Inferior parietal cortex (tissue), 1 donor: ENCODE measurements around the gene HOXD1.
A peak's percentile ranks its signal among the peaks of the same experiment; 100 is the strongest.

ENCODE experiments used
- DNase-seq: peaks from one replicate; pipeline ENCODE4 v3.0.0-alpha.2; 2016; ENCODE audit errors: extremely low spot score

Gene HOXD1

DNA sequence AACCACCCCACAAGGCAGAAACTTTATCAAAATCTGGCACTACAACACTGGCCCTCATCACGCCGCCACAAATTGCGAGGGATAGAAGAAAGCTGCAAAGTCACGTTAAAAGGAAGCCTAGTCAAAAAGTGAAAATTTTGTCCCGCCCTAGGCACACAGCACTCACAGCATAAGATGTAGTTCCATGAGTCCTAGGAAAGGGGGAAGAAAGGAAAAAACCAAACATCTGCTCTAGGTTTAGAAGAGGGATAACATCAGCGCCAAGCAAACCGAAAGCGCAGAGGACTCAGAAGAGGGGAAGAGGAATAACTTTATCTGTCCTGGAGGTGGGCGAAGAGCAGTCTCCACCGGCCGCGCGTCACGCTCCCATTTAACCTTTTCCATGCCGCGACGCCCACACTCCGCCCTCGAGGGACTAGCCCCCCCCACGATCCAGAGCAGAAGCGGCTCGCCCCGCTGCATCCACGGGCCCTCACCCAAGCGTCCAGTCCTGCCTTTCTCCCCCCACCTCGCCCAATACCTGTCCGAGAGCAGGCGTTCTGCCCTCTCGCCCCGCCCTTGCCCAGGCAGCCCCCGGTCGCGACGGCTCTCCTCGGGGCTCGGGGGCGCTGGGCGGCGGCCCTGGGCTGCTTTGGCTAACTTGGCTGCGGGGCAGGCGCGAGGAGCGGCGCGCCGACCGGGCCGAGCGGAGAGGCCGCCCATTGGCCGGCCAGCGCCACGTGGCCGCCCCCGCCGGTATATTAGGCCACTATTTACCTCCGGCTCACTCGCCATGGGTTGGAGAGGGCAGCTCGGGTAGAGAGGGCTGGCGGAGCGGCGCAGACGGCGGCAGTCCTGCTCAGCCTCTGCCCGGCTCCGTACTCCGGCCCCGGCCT lies at the start of gene HOXD1:
HOXD1 (plus strand) TSS at position 770 of the 875 bp plus-strand sequence. CDS start 134 bp downstream, outside the sequence.
- DNase-seq = no peak

DNA sequence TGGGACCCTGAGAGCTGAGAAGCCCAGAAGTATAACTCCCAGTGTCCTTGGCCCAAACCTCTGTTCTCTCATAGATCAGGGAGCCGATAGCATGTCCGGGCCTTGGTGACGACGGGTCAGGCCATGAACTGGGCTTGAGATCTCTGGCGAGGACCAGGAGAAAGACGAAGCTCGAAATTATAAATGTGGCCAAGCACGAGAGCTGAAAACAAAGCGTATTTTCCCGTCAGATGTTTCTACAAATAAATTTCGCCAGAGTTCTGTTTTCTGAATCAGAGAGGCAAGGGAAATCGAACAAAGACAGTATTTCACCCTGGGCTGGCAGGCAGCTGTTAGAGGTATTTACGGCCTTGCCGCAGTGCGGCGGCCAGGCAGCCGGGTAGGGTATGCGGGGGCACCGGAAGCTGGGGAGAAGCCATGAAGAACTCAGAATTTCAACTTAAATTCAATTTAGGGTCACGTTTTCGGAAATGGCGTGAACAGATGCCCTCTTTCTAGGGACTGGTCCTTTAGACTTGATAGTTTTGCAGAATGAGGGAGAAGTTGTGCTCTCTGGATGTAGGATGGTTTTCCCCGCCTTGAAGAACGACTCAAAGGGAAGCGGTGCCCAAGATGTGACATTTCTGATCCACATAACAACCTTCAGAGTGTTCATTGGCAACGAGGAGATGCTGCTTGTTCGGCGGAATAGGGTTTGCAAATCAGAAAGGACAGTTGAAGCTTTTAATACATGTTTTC lies 49.4 kb upstream of the HOXD1 start:
- no peak for DNase-seq

DNA sequence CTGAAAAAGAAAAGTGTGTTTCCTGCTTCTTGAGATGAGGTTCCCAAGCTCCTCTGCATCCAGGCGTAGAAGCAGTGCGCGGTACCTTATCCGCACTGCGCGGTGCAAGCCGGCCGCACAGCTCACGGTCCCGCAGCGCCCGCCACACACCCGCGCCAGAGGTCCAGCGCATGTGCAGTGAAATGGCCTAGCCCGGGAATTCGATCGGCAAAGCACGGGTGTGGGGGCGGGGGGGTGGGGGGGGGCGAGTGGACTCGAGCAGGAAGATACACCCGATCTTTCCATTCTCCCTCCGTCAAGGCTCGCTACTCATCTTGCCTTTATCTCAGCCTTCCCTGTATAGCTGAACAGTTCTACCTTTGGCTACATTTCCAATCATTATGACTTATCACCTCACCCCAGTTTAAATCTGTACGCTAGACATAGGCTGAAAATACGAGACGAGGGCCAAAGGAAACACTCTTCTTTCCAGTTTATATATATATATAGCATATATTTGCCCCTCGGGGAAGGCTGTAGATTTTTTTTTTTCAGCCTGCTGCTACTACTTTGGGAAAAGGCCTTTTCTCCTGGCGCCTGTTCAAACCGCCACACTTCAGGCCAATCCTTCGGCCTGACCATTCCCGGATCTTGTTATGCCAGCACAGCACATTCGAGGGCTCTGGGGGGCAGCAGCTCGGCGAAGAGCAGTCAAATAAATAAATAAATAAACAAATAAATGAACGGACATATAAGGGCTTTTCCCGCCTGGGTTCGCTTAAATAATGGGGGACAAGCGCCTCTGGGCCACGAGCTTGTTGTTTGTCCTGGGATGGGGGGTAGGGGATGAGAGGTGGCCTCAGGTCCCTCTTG lies 48.6 kb upstream of the HOXD1 start:
- no peak for DNase-seq

DNA sequence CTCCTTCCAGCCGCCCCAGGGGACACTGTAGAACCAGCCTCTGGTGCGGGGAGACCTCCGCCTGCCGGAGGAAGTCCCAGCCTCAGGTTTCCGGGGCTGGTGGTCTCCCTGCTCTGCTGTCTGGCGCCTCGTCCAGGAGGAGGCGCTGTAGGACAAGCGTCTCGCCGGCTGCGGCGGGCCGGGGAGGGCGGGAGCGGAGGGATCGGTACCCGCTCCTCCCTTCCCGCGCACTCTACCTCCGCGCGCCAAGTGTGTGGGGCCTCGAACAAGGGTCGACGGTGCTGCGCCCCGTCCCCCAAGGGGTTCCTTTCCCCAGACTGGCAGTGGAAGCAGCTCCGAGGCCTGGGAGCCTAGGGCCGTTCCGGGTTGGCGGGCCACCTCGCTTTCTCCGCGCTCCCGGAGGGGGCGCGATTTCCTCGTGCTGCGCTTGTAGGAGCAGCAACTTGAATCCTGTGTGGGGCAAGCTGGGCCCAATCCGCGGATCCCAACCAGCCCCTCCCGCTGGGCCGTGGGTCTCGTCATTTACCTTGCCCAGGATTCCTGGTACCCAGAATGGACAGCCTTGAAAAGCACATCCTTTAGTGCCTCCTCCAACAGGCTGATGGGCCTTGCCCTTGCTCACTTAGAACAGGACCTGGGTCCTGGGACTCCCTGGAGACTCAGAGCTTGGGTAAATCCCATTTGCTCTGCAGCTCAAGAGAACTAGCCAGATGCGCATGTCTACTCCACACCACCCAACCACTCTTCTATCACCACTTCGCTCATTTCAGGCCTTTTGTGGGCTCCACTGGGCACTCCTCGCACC lies 47.8 kb upstream of the HOXD1 start:
- DNase-seq = peak; percentile 74

DNA sequence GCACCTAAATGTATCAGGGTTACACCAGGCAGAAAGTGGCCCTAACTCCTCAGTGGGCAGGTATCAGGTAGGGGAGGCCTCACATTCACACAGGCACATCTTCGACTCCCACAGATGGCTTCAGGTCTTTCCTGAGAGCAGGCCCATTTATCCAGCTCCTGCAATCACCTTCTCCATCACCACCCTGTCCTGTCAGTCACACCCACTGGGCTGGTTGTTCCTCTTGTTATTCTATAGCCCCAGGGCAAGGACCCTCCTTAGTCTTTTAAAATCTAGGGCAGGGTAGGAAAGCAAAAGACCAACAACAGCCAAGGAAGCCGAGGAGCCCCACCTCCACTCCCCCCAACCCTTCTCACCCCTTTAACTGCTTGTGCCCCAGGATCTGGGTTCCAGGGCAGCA lies 46.2 kb upstream of the HOXD1 start:
- DNase-seq = no peak

DNA sequence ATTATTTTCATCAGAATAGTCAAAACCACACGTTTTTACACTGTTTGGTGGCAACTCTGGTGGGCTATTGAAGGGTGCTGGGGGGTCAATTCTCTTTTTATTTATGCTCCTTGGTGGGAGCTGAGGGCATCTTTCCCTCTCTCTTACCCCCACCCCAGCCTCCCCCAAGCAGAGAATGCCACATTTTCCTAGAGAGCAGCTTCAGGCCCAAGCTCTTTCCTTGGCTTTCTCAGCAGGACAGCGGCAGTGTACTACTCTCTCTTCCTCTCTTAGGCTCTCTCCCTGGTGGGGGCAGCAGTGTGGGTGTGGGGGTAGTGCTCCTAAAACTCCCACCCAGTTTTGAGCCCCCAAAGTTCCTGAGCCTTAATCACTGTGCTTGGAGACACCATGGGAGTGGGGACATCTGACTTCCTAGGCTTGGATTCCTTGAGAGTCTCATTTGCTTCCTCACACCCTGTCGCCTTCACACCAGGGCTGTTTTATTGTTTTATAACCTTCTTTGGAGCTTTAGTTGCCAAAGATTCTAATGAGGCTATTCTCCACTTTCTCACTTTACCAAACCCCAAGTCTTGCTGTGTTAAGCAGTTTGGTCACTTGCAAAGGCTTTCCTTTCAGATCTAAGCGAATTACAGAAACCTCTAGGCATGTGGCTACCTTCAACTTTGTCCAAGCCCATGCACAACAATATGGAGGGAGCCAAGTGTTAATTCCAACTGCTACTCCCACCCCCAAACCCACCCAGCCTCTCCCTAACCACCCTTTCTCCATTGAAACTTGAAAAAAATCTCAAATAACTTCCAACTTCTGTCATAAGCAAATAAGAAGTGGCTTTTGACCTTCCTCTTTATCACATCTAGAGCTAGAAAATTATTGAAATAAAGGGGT lies 43.1 kb upstream of the HOXD1 start:
- no peak for DNase-seq

DNA sequence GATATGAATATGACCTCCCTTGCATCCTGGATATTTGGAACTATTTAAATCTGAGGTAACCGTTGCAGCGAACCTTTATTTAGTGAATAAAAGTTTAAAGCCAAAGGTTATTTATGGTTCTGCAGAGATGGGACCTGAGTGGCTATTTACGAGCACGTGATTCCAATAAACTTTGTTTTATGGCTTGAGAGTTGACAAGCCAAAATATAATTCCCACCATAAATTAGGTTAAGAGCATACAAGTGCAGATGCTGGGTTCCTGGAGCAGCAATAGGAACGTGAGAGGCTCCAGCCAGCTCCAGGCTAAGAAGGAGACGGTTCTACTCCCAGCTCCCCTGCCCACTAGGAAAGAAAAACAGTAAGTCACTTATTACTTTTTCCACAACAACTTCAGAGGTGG lies 42.4 kb upstream of the HOXD1 start:
- DNase-seq = no peak

DNA sequence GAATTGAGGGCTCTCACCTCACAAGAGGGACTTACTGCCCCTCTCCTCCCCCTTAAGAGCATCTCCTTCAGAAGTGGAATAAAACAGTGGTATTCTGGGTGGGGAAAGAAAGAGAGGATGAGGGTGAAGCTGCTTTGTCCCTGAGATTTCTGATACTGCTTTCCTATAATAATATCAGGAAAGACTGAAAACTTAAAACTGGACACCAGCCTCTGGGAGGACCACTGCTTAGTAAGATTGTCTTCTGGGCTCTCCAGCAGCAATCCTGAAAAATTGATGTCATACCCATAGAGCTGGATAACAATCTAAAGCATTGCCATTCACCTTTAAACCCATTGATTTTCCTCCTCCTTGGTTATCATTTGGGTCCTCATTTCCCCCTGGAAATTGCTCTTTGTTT lies 41.8 kb upstream of the HOXD1 start:
- DNase-seq = no peak

DNA sequence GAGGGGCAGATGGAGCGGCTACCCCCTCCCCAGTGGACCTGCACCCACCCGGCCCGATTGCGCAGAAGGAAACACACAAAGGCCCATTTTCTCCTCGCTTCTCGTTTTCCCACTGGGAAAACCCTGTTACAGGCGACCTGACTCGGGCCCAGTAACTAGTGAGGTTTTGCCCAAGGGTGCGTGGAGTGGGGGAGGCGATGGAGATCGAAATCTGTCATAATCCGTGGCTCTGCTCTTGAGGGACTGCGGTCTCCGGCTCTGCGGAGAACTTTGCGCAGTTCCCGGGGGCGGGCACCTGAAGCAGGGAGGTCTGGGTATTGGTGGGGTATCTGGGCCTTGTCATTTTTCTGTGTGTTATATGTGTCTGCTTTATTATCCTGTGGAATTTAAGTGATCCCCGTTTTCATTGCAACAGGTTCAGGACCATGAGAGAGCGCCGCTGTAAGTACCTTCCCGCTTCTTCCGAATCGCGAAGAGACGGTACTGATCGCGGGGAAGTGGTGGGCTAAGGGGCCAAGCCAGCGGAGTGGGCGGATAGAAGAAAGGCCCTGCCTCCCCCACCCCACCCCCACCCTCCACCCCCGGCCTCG lies 41.2 kb upstream of the HOXD1 start:
- no peak for DNase-seq

DNA sequence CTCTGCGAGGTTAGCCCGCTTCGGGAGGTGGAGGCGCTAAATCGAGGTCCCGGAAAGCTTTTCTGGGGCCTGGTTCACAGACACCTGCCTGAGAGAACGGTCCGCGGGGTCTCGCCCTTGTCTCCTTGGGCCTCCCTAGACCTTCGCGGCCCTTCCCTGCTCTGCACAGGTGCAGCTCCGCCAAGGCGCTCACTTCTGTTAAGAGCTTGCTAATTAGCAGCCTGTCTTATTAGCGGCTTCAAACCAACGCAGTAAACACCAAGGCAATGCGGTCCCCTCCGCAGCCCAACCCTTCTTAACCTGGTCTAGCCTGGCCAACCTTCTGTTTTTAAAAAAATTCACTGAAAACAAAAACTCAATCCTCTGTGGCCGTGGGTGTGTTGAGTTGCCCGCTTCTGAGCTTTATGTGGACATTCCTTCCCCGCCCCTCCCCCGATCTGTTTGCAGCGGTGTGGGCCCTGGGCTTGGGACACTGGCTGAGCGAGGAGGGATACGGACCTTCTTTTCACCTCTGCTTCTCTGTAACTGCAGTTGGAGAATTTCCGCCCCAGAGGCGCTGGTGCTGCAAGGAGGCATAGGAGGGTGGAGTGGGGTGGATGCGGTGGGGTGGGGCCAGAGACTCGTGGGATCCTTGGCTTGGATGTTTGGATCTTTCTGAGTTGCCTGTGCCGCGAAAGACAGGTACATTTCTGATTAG lies 40.5 kb upstream of the HOXD1 start:
- no peak for DNase-seq

DNA sequence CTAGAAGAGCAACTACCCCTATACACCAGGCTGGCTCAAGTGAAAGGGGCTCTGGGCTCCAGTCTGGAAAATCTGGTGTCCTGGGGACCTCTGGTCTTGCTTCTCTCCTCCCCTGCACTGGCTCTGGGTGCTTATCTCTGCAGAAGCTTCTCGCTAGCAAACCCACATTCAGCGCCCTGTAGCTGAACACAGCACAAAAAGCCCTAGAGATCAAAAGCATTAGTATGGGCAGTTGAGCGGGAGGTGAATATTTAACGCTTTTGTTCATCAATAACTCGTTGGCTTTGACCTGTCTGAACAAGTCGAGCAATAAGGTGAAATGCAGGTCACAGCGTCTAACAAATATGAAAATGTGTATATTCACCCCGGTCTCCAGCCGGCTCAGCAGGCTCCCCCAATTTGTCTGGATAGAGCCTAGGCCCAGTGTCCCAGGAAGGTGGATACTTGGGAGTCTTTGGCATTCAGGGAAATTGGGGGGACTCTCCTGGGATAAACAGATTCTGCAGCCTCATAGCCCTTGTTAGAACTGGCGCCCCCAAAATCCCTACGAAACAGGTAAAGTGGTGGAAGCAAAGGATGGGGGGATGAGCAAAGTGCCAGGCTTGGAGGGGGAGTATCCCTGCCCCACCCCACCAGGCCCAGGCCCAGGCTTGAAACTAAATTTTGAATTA lies 39.6 kb upstream of the HOXD1 start:
- no peak for DNase-seq

DNA sequence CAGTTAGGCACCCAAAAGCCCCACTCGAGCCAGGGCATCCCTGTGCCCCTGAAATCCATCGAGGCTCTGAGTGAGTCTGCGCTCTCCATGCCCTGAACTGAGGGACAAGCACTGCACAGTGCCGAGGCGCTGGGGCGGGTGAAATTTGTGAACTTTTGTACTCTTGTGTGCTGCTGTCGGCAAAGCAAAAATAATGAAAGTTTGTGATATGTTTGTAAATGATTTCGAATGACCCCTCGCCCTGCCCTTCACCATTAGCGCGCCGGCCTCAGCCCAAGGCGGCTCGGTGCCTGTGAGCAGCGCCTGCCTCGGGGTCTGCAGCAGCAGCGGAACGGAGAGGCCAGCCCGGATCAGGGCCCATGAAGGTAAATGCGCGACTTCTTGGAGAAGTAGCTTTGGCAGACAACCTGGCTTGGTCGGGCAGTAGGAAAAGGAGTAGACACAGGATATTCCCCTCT lies 39.0 kb upstream of the HOXD1 start:
- DNase-seq = no peak

DNA sequence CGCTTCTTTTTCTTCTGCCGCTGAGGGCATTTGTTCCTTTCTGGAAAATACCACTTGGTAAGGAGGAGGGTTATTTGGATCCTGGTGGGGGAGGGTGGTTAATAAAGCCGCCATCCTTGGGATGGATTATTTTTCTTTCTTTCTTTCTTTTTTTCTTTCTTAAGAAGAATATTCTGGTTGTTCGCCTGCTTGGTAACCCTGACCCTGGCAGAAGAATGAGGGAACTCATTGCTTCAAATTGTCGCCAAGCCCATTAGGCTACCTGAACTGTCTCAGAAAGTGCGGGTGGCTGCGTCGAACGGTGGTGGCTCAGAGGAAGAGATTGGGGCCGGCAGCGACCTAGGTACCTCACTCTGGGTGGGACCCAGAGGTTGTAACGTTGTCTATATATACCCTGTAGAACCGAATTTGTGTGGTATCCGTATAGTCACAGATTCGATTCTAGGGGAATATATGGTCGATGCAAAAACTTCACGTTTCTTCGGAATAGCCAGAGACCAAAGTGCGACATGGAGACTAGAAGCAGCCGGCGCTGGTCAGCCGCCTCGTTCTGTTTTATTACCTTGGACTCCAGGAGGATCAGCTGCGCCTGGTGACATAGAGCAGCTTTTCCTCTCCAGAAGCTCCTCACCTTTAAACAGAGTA lies 38.4 kb upstream of the HOXD1 start:
- no peak for DNase-seq

DNA sequence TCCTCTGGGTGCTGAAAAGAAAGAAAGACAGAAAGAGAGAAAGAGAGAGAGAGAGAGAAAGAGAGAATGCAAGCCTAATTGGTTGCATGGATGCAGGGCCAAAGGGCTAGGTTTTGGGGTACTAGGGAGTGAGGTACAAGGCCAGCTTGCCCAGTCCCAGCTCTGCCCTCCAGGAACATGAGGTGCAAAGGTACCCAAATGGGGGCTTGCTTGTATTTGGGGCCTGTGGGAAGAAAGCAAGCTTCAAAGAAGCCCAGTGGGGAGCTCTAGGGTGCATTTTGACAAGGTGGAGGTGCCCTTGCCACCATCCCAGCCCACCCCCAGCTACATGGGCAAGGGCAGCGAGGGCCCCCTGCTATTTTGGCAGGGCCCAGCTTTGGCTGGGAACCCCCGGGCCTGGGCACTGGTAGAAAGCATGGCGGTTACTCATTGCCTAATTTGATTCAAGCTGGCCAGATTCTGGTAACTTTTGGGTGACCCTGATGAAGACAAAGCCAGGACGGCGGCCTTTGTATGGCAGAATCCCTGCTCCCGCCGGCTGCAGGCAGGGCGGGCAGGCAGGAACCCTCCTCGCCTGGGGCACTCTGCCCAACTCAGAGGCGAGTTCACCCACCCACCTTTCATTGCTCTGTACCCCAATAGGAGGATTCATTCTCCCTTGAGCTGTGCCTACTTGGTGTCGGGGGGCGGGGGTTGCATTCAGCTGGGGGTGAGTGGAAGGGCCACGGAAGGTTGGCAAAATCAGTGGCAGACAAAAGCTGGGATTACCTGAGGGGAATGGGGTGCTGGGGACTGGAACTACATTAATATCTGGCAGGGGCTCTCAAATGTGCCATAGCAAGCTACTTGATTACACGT lies 37.7 kb upstream of the HOXD1 start:
- DNase-seq = no peak

DNA sequence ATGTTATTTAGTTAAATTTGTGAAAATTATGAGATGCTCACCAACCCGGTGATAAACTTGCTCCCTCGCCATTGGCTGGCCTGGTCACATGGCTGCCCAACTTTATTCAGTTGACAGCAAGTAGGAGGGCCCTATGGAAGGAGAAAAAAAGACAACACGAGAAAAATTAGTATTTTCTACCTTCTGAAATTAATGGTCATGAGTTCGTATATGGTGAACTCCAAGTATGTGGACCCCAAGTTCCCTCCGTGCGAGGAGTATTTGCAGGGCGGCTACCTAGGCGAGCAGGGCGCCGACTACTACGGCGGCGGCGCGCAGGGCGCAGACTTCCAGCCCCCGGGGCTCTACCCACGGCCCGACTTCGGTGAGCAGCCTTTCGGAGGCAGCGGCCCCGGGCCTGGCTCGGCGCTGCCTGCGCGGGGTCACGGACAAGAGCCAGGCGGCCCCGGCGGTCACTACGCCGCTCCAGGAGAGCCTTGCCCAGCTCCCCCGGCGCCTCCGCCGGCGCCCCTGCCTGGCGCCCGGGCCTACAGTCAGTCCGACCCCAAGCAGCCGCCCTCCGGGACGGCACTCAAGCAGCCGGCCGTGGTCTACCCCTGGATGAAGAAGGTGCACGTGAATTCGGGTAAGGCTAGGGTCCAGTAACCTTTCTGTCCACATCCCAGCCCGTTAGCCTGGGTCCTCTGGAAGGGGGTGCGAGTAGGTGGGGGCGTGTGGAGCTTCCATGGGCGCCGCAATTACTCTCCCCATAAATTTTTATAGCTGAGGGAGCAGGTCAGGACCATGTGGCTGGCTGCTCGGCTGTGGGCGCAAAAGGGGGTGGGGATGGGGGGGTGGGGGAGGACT lies 36.8 kb upstream of the HOXD1 start, which contains the start of gene HOXD4:
HOXD4 (plus strand) TSS at position 109 of the 846 bp plus-strand sequence; CDS start at position 193, 84 bp downstream.
- no peak for DNase-seq
